Right cardiac atrium (tissue), 5 donors: Measurements from ENCODE around the gene GALNT14. TPM values are rescaled to one million over a fixed set of nuclear protein-coding genes. Genes with fewer than 3 reads are reported as not detected.

Experiments used
- ATAC-seq, 2 donors: fragments of 200-7000 bp; cut with Tn5 transposase; one replicate each; pipeline versions ENCODE4 v1.8.0 to v1.9.1; 2020; ENCODE audit warnings: moderate library complexity in 2 of 2, mild to moderate bottlenecking in 1 of 2
- DNase-seq, 3 donors: peaks; one replicate each; pipeline ENCODE4 v3.0.0-alpha.2; 2020
- H3K27ac ChIP-seq: one replicate; pipeline ENCODE4 v1.5.1; 2013; ENCODE audit warnings: mild to moderate bottlenecking, low read length, control low read depth, moderate library complexity
- H3K27me3 ChIP-seq: one replicate; pipeline ENCODE4 v1.6.1; 2013; ENCODE audit not compliant: control insufficient read depth, insufficient read depth
- H3K4me1 ChIP-seq: one replicate; pipeline ENCODE4 v1.6.1; 2013; ENCODE audit warnings: low read length; ENCODE audit not compliant: control insufficient read depth, insufficient read depth
- H3K4me3 ChIP-seq: one replicate; pipeline ENCODE4 v1.5.1; 2013; ENCODE audit warnings: low read length, control low read depth
- H3K9me3 ChIP-seq: one replicate; pipeline ENCODE4 v1.6.1; 2013; ENCODE audit warnings: low read length; ENCODE audit not compliant: control insufficient read depth
- WGBS: extraction: QIAGEN DNeasy Blood & Tissue Kit; methylation state at CpG from one replicate; pipeline ENCODE4 v1.1.7; 2013; 5-methylcytosine and 5-hydroxymethylcytosine counted together
- intact Hi-C, 4 donors: fragments of 100-400 bp; cut with DNase I; formaldehyde crosslinking; loops; one replicate each; pipeline versions ENCODE4 v1.11.0 to v1.14.0; 2022 to 2023
- polyA plus RNA-seq: library from polyadenylated mRNA; stranded (reverse); fragments of 200-250 nt; gene quantifications from one replicate; pipeline ENCODE4 v1.2.3, GENCODE V29; 2013
- total RNA-seq, 4 donors: library from RNA; stranded (reverse); fragmentation: NEBNext Ultra II Directional; extraction: Animal tissue kit (Norgen Biotek cat#: 25700); gene quantifications; one replicate each; pipeline ENCODE4 v1.2.1, GENCODE V29; 2021
- donor health status: healthy with polysubstance abuse.
- donor health status: DM: no; HTN: yes; CAD: no.
- donor health status: DM: no; HTN: no; CAD: no.
- donor health status: DM: no; HTN: yes; CAD: no; lungs with severe emphysema.
- donor health status: DM: yes; HTN: yes; CAD: no.

GALNT14 gene
- total and polyA plus RNA-seq, 5 donors, result 0.21 to 0.25 TPM; not detected in 3

GRCh38 chr2:31070339-31071125 lies 67.7 kb downstream of the GALNT14 start:
- no peaks in the 10 kb centered on the region for H3K27me3 ChIP-seq
- 75% methylated on average over 8 of the region's 8 CpGs for WGBS
- DNase-seq (no peak), ATAC-seq (no peak)
- intact Hi-C loops, result no loop called here
- no peaks in the 10 kb centered on the region for H3K9me3 ChIP-seq
- no peak overlapping the region for H3K27ac ChIP-seq
- H3K4me1 ChIP-seq, result no peaks in the 10 kb centered on the region
- H3K4me3 ChIP-seq, result no peak overlapping the region

DNA sequence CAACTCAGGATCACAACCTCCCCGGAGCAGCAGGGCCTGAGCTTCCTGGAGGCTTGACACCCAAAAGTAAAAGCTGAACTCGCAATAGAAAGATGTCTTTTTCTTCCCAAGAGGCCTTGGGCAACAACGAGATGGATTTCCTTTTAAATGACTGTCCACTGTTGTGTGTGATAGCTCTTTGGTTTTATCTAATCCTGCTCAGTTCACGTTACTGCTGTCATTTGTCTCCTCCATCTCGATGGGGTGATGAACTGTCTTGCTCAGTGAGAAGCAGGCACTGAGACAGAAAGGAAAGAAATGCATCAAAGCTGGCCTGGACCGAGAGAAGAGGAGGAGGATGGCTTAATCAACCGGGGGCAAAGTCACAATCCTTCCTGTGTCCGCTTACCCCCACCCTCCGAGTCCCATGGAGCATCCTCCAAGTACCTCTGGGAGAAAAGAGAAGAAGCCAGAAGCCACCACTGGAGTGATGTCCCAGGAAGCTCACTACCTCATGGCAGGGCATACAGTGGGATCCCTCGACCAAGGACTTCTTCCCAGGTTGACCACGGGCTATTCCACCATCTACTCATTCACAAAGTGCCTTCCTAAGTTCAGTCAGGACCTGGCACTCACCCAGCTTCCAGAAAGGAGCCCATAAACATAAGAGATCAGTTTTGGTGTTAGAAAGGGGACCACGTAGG lies 68.5 kb downstream of the GALNT14 start:
- ATAC-seq (no peak), DNase-seq (no peak)
- Histone ChIP-seq H3K27me3 (no peaks in the 10 kb centered on the region), H3K9me3 (no peaks in the 10 kb centered on the region), H3K27ac (no peak overlapping the region), H3K4me1 (no peaks in the 10 kb centered on the region), H3K4me3 (no peak overlapping the region)
- 58% methylated on average over 12 of the region's 12 CpGs for WGBS
- intact Hi-C loops, result no loop called here

DNA sequence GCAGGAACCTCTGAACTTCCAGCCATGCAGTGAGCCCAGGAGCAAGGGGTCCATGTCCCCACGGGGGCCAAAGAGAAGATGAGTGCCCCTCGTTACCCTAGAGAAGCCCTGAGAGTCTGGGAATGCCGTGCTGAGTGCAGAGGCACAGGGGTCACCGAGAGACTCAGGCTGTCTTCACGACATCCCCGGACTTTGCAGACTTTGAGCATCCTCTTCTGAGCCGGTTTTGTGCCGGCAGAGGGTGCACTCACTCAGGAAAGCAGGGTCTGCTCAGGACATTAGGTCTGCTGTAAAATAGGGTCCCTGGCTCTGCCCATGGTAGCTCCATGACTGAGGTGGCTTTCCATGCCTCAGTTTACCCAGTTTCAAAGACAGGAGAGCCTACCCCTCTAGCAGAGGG lies 71.0 kb downstream of the GALNT14 start:
- intact Hi-C loops, result no loop called here
- 64% methylated on average over 8 of the region's 8 CpGs for WGBS
- ATAC-seq, result no peak
- Histone ChIP-seq H3K27me3 (no peaks in the 10 kb centered on the region), H3K9me3 (no peaks in the 10 kb centered on the region), H3K4me3 (no peak overlapping the region), H3K4me1 (no peaks in the 10 kb centered on the region), H3K27ac (no peak overlapping the region)
- no peak for DNase-seq

GRCh38 chr2:31066551-31066950 lies 71.7 kb downstream of the GALNT14 start:
- WGBS, result 59% methylated on average over 6 of the region's 6 CpGs
- Histone ChIP-seq H3K9me3 (no peaks in the 10 kb centered on the region), H3K27me3 (no peaks in the 10 kb centered on the region), H3K4me1 (no peaks in the 10 kb centered on the region), H3K27ac (no peak overlapping the region), H3K4me3 (no peak overlapping the region)
- DNase-seq (no peak), ATAC-seq (no peak)
- intact Hi-C loops, result no loop called here

GRCh38 chr2:31066086-31066485 lies 72.2 kb downstream of the GALNT14 start:
- 70% methylated on average over 9 of the region's 9 CpGs for WGBS
- Histone ChIP-seq H3K4me1 (no peaks in the 10 kb centered on the region), H3K27me3 (no peaks in the 10 kb centered on the region), H3K27ac (no peak overlapping the region), H3K9me3 (no peaks in the 10 kb centered on the region), H3K4me3 (no peak overlapping the region)
- intact Hi-C loops, result no loop called here
- DNase-seq (no peak), ATAC-seq (no peak)

DNA sequence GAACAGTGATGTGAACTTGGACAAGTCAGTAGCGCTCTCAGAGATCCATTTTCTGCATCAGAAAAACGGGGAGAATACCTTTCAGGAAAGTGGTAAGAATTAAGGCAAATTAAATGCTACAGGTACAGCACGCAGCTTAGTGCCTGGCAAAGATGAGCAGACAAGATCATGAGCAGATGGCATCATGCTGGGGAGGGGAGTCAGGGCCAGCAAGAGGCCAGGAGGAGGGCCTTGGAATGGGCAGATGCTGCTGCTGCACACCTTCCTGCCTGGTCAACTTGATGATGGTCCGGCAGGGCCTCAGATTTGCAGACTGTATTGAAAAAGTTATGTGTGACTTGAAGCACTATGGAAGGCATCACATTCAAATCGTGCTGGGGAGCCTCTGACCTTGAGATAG lies 72.9 kb downstream of the GALNT14 start:
- Histone ChIP-seq H3K4me1 (no peaks in the 10 kb centered on the region), H3K27me3 (no peaks in the 10 kb centered on the region), H3K27ac (no peak overlapping the region), H3K9me3 (no peaks in the 10 kb centered on the region), H3K4me3 (no peak overlapping the region)
- intact Hi-C loops, result no loop called here
- DNase-seq (no peak), ATAC-seq (no peak)
- WGBS, result 83% methylated on average over 5 of the region's 5 CpGs

DNA sequence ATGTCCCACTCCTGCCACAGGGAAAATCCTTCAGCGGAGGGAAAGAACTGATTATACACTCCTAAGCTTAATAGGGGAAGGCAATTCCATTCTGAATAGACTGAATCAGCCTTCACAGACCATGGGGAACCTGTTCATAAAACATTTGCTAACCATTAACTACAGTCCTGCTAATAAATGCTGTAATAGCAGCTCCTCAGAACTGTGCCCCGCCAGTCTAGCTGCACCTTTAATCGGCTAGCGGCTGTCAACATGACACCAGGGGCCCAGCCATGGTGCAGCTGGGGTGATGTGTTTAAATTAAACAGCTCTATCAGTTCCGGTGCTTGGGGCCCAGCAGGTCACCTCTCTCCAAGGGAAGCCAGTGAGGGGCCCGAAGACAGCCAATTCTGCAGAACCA lies 77.8 kb downstream of the GALNT14 start:
- no peaks in the 10 kb centered on the region for H3K9me3 ChIP-seq
- no peak overlapping the region for H3K4me3 ChIP-seq
- H3K4me1 ChIP-seq, result peaks cover under 1% of the 10 kb centered on the region
- H3K27ac ChIP-seq, result no peak overlapping the region
- H3K27me3 ChIP-seq, result no peaks in the 10 kb centered on the region
- DNase-seq, result no peak
- intact Hi-C loops, result no loop called here
- 85% methylated on average over 6 of the region's 6 CpGs for WGBS
- no peak for ATAC-seq

GRCh38 chr2:31058096-31059035 lies 79.9 kb downstream of the GALNT14 start:
- H3K4me3 ChIP-seq, result no peak overlapping the region
- H3K4me1 ChIP-seq, result peaks cover 2% of the 10 kb centered on the region
- DNase-seq (no peak), ATAC-seq (no peak)
- H3K27me3 ChIP-seq, result no peaks in the 10 kb centered on the region
- intact Hi-C loops, result no loop called here
- H3K9me3 ChIP-seq, result no peaks in the 10 kb centered on the region
- WGBS, result 79% methylated on average over 13 of the region's 13 CpGs
- H3K27ac ChIP-seq, result no peak overlapping the region

GRCh38 chr2:31057691-31058090 lies 80.5 kb downstream of the GALNT14 start:
- Histone ChIP-seq H3K27me3 (no peaks in the 10 kb centered on the region), H3K4me1 (peaks cover 2% of the 10 kb centered on the region), H3K9me3 (no peaks in the 10 kb centered on the region), H3K4me3 (no peak overlapping the region), H3K27ac (no peak overlapping the region)
- intact Hi-C loops, result no loop called here
- DNase-seq (no peak), ATAC-seq (no peak)
- 90% methylated on average over 3 of the region's 3 CpGs for WGBS

DNA sequence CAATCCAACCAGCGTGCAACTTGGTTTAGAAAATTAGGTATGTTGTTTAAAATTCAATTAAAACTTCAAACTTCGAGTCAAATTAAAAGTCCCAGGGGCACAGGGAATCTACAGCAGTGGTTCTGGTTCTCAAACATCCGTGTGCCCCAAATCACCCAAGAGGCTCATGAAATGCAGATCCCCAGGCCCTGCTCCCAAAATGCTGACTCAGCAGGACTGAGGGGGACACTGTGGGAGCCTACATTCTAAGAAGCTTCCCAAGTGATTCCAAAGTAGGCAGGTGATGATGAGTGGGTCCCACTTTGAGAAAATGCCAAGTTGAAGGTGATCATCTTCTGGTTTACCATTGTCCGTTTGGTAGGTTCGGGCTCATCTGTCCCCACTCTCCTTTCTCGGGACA lies 82.3 kb downstream of the GALNT14 start:
- WGBS, result 95% methylated on average over 6 of the region's 6 CpGs
- no peak for ATAC-seq
- intact Hi-C loops, result no loop called here

More for the DNA sequence above, 82.3 kb downstream of the GALNT14 start:
- Histone ChIP-seq H3K27ac (no peak overlapping the region), H3K4me3 (no peak overlapping the region), H3K27me3 (no peaks in the 10 kb centered on the region), H3K9me3 (no peaks in the 10 kb centered on the region), H3K4me1 (peaks cover 2% of the 10 kb centered on the region)
- no peak for DNase-seq
